Duodenal mucosa (tissue), 2 donors: ENCODE data around the gene PTCHD1.

Source experiments
- H3K27ac ChIP-seq: one replicate; pipeline ENCODE4 v1.7.0; 2013; ENCODE audit warnings: low read depth, low read length
- H3K27me3 ChIP-seq, 2 donors: one replicate each; pipeline ENCODE4 v1.7.0; 2013; ENCODE audit warnings: low read length in 2 of 2, control low read depth in 1 of 2; ENCODE audit not compliant: insufficient read depth in 2 of 2, control insufficient read depth in 1 of 2
- H3K36me3 ChIP-seq, 2 donors: one replicate each; pipeline ENCODE4 v1.7.0; 2013; ENCODE audit warnings: low read length in 2 of 2, control low read depth in 1 of 2; ENCODE audit not compliant: insufficient read depth in 2 of 2, control insufficient read depth in 1 of 2
- H3K4me1 ChIP-seq, 2 donors: one replicate each; pipeline ENCODE4 v1.7.0; 2013; ENCODE audit warnings: low read length in 2 of 2, control low read depth in 1 of 2; ENCODE audit not compliant: insufficient read depth in 2 of 2, control insufficient read depth in 1 of 2
- H3K4me3 ChIP-seq, 2 donors: one replicate each; pipeline ENCODE4 v1.7.0; 2013; ENCODE audit warnings: low read length in 2 of 2, low read depth in 1 of 2
- H3K9ac ChIP-seq, 2 donors: one replicate each; pipeline ENCODE4 v1.7.0; 2013; ENCODE audit warnings: low read length in 2 of 2, low read depth in 1 of 2
- H3K9me3 ChIP-seq, 2 donors: one replicate each; pipeline ENCODE4 v1.7.0; 2013; ENCODE audit warnings: low read length in 2 of 2, control low read depth in 1 of 2; ENCODE audit not compliant: control insufficient read depth in 1 of 2

PTCHD1 gene

DNA sequence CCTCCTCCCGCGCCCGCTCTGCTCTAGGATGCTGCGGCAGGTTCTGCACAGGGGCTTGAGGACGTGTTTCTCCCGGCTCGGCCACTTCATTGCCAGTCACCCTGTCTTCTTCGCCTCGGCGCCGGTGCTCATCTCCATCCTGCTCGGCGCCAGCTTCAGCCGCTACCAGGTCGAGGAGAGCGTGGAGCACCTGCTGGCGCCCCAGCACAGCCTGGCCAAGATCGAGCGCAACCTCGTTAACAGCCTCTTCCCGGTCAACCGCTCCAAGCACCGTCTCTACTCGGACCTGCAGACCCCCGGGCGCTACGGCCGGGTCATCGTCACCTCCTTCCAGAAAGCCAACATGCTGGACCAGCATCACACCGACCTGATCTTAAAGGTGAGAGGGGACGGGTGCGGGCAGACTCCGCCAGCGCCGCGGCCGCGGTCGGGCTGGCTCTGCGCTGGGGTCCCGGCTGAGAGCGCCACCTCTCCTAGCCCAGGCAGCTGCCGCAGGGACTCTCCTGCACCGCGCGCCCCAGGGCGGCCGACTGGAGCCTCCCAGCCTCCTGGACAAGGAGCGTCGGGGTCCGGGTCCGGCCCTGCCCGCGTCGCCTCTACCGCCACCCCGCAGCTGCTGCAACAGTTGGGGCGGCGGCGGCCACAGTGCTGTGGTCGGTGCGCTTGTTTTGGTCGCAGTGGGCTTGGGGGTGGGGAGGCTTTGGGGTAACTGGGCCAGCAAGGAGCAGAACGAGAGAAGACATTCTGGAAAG lies at the start of gene PTCHD1:
PTCHD1 (plus strand) TSS at position 2 of the 752 bp plus-strand sequence; CDS start at position 29, 27 bp downstream.
- Histone ChIP-seq H3K9ac (no peak within 1 kb of the TSS), H3K36me3 (no peaks in the 10 kb centered on the region), H3K27me3 (peaks cover 16 to 18% of the 10 kb centered on the region in 2 donors), H3K4me3 (peak within 1 kb of the TSS; percentile 13 to 36), H3K4me1 (no peaks in the 10 kb centered on the region), H3K9me3 (no peaks in the 10 kb centered on the region), H3K27ac (no peak within 1 kb of the TSS)

GRCh38 chrX:23286731-23287130 lies 47.9 kb upstream of the PTCHD1 start:
- H3K9me3 ChIP-seq = no peaks in the 10 kb centered on the region
- no peak overlapping the region for H3K4me3 ChIP-seq
- no peaks in the 10 kb centered on the region for H3K36me3 ChIP-seq
- H3K4me1 ChIP-seq = no peaks in the 10 kb centered on the region
- no peaks in the 10 kb centered on the region for H3K27me3 ChIP-seq
- H3K27ac ChIP-seq = no peak overlapping the region
- H3K9ac ChIP-seq = no peak overlapping the region

DNA sequence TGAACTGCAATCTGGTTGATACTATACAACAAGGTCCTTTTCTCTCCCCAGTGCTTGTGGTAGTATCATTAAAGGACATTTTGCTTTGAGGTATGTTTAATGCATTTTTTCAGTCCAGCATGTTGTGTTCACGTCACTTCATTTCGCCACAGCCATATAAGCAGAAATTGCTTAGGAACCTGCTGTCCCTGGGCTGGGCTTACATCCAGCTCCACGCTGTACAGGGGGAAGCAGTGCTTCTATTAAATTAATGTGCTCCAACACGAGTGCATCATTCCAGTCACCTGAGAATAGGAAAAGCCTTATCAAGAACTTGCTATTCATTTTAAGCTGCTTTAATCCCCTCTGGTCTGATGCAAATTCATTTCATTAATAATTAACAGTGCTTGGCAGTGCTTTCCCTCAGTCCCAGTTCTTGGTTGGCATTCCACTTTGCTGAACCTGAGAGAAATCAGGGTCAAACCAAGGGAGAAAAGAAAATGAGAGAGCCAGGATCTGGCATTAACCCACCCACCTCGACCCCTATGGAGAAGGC lies 47.4 kb upstream of the PTCHD1 start:
- H3K9me3 ChIP-seq = no peaks in the 10 kb centered on the region
- H3K9ac ChIP-seq = no peak overlapping the region
- H3K36me3 ChIP-seq = no peaks in the 10 kb centered on the region
- no peak overlapping the region for H3K27ac ChIP-seq
- H3K27me3 ChIP-seq = no peaks in the 10 kb centered on the region
- H3K4me1 ChIP-seq = no peaks in the 10 kb centered on the region
- no peak overlapping the region for H3K4me3 ChIP-seq

DNA sequence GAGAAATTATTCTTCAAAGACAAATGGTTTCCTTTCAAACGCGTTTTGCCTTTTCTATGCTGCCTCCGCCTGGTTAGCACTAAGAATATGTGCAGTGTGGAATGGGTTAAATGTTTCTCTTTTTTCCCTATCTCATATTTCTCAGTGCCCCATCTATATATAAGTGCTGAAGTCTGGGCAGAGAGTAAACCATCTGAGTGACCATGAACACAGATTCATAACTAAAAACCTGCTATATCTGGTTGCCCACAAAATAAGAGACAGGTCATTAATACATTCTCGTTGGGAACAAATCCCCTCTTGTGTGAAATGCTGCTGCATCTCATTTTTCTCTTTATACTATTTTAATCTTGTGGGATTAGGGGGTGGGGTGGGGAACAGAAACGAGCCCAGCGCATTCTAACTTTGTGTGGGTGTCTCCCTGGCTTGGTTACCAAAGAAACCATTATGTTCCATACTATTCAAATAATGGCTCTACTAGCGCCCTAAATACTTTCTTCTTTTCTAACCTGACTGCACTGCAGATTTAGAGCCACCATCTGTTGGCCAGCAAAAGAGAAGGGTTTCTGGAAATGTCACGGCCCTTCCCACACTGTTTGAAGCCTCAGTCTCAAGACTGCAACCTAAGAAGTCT lies 42.2 kb upstream of the PTCHD1 start:
- no peaks in the 10 kb centered on the region for H3K4me1 ChIP-seq
- H3K9me3 ChIP-seq = no peaks in the 10 kb centered on the region
- H3K9ac ChIP-seq = no peak overlapping the region
- H3K36me3 ChIP-seq = no peaks in the 10 kb centered on the region
- no peak overlapping the region for H3K27ac ChIP-seq
- H3K27me3 ChIP-seq = no peaks in the 10 kb centered on the region
- H3K4me3 ChIP-seq = no peak overlapping the region

DNA sequence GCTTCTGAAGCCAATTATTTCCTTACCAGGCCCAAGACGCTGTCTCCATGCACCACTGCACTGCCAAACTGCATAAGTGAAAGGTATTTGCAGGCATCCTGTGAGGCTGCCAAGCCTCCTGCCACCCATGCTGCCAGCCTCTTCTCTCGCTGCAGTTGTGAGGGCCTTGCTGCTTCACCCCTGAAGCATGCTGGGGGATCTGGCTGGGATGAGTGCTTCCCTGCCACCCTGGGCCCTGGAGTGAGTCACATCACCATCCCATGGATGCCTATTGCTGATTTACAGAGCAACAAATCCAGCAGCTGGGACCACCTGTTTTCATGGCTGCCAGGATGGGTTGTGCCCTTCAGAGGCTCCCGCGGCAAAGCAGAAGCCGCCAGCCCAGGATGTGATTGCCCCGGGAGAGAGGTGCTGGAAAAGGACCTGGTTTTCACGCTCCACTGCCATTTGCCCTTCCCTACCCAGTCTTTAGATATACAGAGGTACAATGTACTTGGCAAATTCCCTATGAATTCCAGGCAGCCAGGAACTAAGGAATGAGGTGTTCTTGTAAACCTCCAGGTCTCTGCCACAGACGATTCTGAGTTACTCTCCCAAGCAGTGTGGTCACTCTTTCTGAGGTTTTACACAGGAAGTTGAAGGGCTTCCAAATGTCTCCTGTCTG lies 41.5 kb upstream of the PTCHD1 start:
- no peaks in the 10 kb centered on the region for H3K9me3 ChIP-seq
- no peaks in the 10 kb centered on the region for H3K36me3 ChIP-seq
- H3K27ac ChIP-seq = no peak overlapping the region
- H3K4me3 ChIP-seq = no peak overlapping the region
- no peak overlapping the region for H3K9ac ChIP-seq
- no peaks in the 10 kb centered on the region for H3K4me1 ChIP-seq
- H3K27me3 ChIP-seq = no peaks in the 10 kb centered on the region

GRCh38 chrX:23304881-23305280 lies 29.8 kb upstream of the PTCHD1 start:
- H3K36me3 ChIP-seq = no peaks in the 10 kb centered on the region
- no peak overlapping the region for H3K9ac ChIP-seq
- H3K4me3 ChIP-seq = no peak overlapping the region
- H3K27ac ChIP-seq = no peak overlapping the region
- H3K4me1 ChIP-seq = no peaks in the 10 kb centered on the region
- H3K9me3 ChIP-seq = no peaks in the 10 kb centered on the region
- H3K27me3 ChIP-seq = no peaks in the 10 kb centered on the region

GRCh38 chrX:23311731-23312130 lies 22.9 kb upstream of the PTCHD1 start:
- H3K4me3 ChIP-seq = no peak overlapping the region
- H3K4me1 ChIP-seq = no peaks in the 10 kb centered on the region
- no peaks in the 10 kb centered on the region for H3K9me3 ChIP-seq
- no peak overlapping the region for H3K9ac ChIP-seq
- H3K27ac ChIP-seq = no peak overlapping the region
- H3K36me3 ChIP-seq = no peaks in the 10 kb centered on the region
- H3K27me3 ChIP-seq = no peaks in the 10 kb centered on the region

DNA sequence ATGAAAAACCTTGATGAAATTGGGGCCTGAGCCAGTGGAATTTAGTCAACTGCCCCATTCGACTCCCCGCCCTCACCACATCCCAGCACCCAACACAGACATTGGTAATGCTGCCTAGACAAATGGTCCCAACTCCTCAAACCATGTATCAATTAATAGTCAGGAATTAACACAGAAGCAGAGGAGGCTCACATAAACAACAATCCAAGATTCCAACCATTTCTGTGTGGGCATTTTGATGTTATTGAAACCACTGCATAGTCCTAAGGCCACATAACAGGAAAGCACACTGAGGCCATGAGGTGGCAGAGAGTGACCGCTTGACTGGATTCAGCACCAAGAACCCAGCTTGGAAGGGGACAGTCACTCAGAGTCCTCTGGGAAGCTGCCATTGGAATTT lies 22.5 kb upstream of the PTCHD1 start:
- Histone ChIP-seq H3K27ac (no peak overlapping the region), H3K27me3 (no peaks in the 10 kb centered on the region), H3K4me3 (no peak overlapping the region), H3K36me3 (no peaks in the 10 kb centered on the region), H3K4me1 (no peaks in the 10 kb centered on the region), H3K9me3 (no peaks in the 10 kb centered on the region), H3K9ac (no peak overlapping the region)

GRCh38 chrX:23317799-23318724 lies 16.6 kb upstream of the PTCHD1 start:
- Histone ChIP-seq H3K36me3 (no peaks in the 10 kb centered on the region), H3K4me3 (no peak overlapping the region), H3K9me3 (no peaks in the 10 kb centered on the region), H3K4me1 (no peaks in the 10 kb centered on the region), H3K9ac (no peak overlapping the region), H3K27ac (no peak overlapping the region), H3K27me3 (no peaks in the 10 kb centered on the region)
